Non-pigmented ciliary epithelial cell (primary cell): ENCODE data around the gene FJX1.
"Not testable (repeated sequence)": the region's sequence is repeated elsewhere in the genome, so short reads cannot be mapped to it uniquely, and the experiment has no call there.

ENCODE experiments used
- DNase-seq: peaks from one replicate; pipeline ENCODE4 v3.0.0-alpha.2; 2010; ENCODE audit warnings: low read depth

The FJX1 gene

GRCh38 chr11:35633827-35634423 is 15.7 kb downstream of the FJX1 start:
- no peak for DNase-seq

- no peak for DNase-seq
Measured at GRCh38 chr11:35635933-35636332, 17.7 kb downstream of the FJX1 start.

- no peak for DNase-seq
Measured at GRCh38 chr11:35639591-35640179, 21.4 kb downstream of the FJX1 start.

GRCh38 chr11:35641171-35641897 is 23.1 kb downstream of the FJX1 start:
- no peak for DNase-seq

- DNase-seq: no peak
Measured at GRCh38 chr11:35641964-35642363, 23.7 kb downstream of the FJX1 start.

GRCh38 chr11:35647421-35648093 is 29.3 kb downstream of the FJX1 start:
- no peak for DNase-seq

GRCh38 chr11:35650006-35650405 is 31.7 kb downstream of the FJX1 start:
- DNase-seq: no peak

GRCh38 chr11:35650467-35650866 is 32.2 kb downstream of the FJX1 start:
- no peak for DNase-seq

GRCh38 chr11:35651263-35651662 is 33.0 kb downstream of the FJX1 start:
- no peak for DNase-seq

- DNase-seq: not testable (repeated sequence)
Measured at GRCh38 chr11:35652786-35653185, 34.5 kb downstream of the FJX1 start.

GRCh38 chr11:35654711-35655110 is 36.5 kb downstream of the FJX1 start:
- no peak for DNase-seq

GRCh38 chr11:35655254-35655653 is 37.0 kb downstream of the FJX1 start:
- no peak for DNase-seq

GRCh38 chr11:35655856-35656255 is 37.6 kb downstream of the FJX1 start:
- no peak for DNase-seq

- DNase-seq: no peak
Measured at GRCh38 chr11:35658020-35658948, 40.0 kb downstream of the FJX1 start.

GRCh38 chr11:35661534-35661933 is 43.3 kb downstream of the FJX1 start:
- no peak for DNase-seq

- DNase-seq: no peak
Measured at GRCh38 chr11:35662061-35662648, 43.9 kb downstream of the FJX1 start.

- no peak for DNase-seq
Measured at GRCh38 chr11:35662649-35663407, 44.6 kb downstream of the FJX1 start, which contains the start of gene TRIM44. TRIM44 (plus strand) TSS chr11:35662775; CDS start chr11:35663112, 337 bp downstream.

- DNase-seq: no peak
Measured at GRCh38 chr11:35663408-35663702, 45.1 kb downstream of the FJX1 start.

- DNase-seq: no peak
Measured at GRCh38 chr11:35664977-35665441, 46.7 kb downstream of the FJX1 start.

- DNase-seq: no peak
Measured at GRCh38 chr11:35667257-35667656, 49.0 kb downstream of the FJX1 start.

GRCh38 chr11:35668350-35668749 is 50.1 kb downstream of the FJX1 start:
- not testable (repeated sequence) for DNase-seq
